Measurements from ENCODE around the gene FAM229A. TPM values are rescaled to one million over a fixed set of nuclear protein-coding genes. Genes with fewer than 3 reads are reported as not detected.
A peak's percentile ranks its signal among the peaks of the same experiment; 100 is the strongest.

The FAM229A gene
- total and polyA plus RNA-seq, 9 of the 15 experiments (the other 6 are each of a cell fraction or from before 2014, with no cell fraction given), result 0.04 to 21.6 (median 7.4) TPM

- TF ChIP-seq ATF7 (IDR thresholded peaks at IDR 0.05) (peak; percentile 39; the same call in 1 of the 2 replicates), ATF4 (CRISPR knock-in tag; IDR thresholded peaks at IDR 0.05) (0 out of 2 replicates have a peak, but pooled peaks have one; percentile 36), ZNF57 (CRISPR knock-in tag; IDR thresholded peaks at IDR 0.05) (no peak), TARDBP (IDR thresholded peaks at IDR 0.05) (no peak), ZKSCAN1 (IDR thresholded peaks at IDR 0.05; ENCODE audit: low read depth, low read length) (peak; percentile 62; the same call in 1 of the 2 replicates), ETS1 (conservative IDR thresholded peaks at IDR 0.05; ENCODE audit: control insufficient read depth, low read depth, low read length) (0 out of 2 replicates have a peak, but pooled peaks have one; percentile 59), EGR1 (conservative IDR thresholded peaks at IDR 0.05) (peak; percentile 87), BCL6 (CRISPR knock-in tag; IDR thresholded peaks at IDR 0.05) (0 out of 2 replicates have a peak, but pooled peaks have one; percentile 70), HDAC1 (IDR thresholded peaks at IDR 0.05) (no peak; a peak in 1 of 4 replicates), REST (IDR thresholded peaks at IDR 0.05; ENCODE audit: borderline replicate concordance) (no peak), REST (CRISPR knock-in tag; IDR thresholded peaks at IDR 0.05; ENCODE audit: low read depth) (0 out of 2 replicates have a peak, but pooled peaks have one; percentile 38), NR1H2 (CRISPR knock-in tag; IDR thresholded peaks at IDR 0.05) (0 out of 2 replicates have a peak, but pooled peaks have one; percentile 4), ZNF766 (CRISPR knock-in tag; conservative IDR thresholded peaks at IDR 0.05) (peak; percentile 88)
- TF ChIP-seq, protein P1, sequence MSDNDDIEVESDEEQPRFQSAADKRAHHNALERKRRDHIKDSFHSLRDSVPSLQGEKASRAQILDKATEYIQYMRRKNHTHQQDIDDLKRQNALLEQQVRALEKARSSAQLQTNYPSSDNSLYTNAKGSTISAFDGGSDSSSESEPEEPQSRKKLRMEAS (CRISPR knock-in tag; IDR thresholded peaks at IDR 0.05), result peak; percentile 97
Measured at GRCh38 chr1:32350785-32351398, 11.4 kb downstream of the FAM229A start (continued).

All from K562 (cell line).